HepG2 (cell line): ENCODE results near the gene TTLL7. TPM values are rescaled to one million over a fixed set of nuclear protein-coding genes. Genes with fewer than 3 reads are reported as not detected.

Experiments
- BHLHE40 ChIP-seq: IDR thresholded peaks from 2 replicates; pipeline ENCODE4 v1.6.1; 2011; ENCODE audit warnings: low read length, improper control_type of control experiment
- CBX2 ChIP-seq, 2 experiments: fragments of 200-600 bp in 1 of 2; sonication (generic); formaldehyde crosslinking in 1 of 2; IDR thresholded peaks; 2 replicates each; pipeline versions ENCODE4 v1.7.0 to v1.8.1; 2018 to 2022; ENCODE audit warnings: low read depth in 2 of 2, low read length in 1 of 2, mild to moderate bottlenecking in 1 of 2, missing genetic modification reagents in 1 of 2
- HNRNPLL ChIP-seq: fragments of 200-400 bp; formaldehyde crosslinking; IDR thresholded peaks from 2 replicates; pipeline ENCODE4 v1.6.1; 2017; ENCODE audit warnings: mild to moderate bottlenecking, low read depth, low read length; ENCODE audit not compliant: poor library complexity, severe bottlenecking
- MAF1 ChIP-seq: sonication (generic); formaldehyde crosslinking; IDR thresholded peaks from 2 replicates; pipeline ENCODE4 v1.5.0; 2020; ENCODE audit warnings: missing genetic modification reagents, borderline replicate concordance
- MYC ChIP-seq: sonication (generic); formaldehyde crosslinking; IDR thresholded peaks from 2 replicates; pipeline ENCODE4 v1.9.0; 2021; ENCODE audit warnings: missing genetic modification reagents, borderline replicate concordance
- RNF2 ChIP-seq: fragments of 450-650 bp; conservative IDR thresholded peaks from 2 replicates; pipeline ENCODE4 v1.6.1; 2016; ENCODE audit warnings: low read depth
- ZMYM2 ChIP-seq: sonication (generic); formaldehyde crosslinking; IDR thresholded peaks from 2 replicates; pipeline ENCODE4 v1.8.0; 2022; ENCODE audit warnings: mild to moderate bottlenecking, missing genetic modification reagents
- ZNF547 ChIP-seq: sonication (generic); formaldehyde crosslinking; IDR thresholded peaks from 2 replicates; pipeline ENCODE4 v1.5.1; 2020; ENCODE audit warnings: mild to moderate bottlenecking, missing genetic modification reagents
- ZNF878 ChIP-seq: sonication (generic); formaldehyde crosslinking; IDR thresholded peaks from 2 replicates; pipeline ENCODE4 v1.8.1; 2023; ENCODE audit warnings: mild to moderate bottlenecking, missing genetic modification reagents, moderate library complexity
- polyA plus RNA-seq, 8 experiments: library from polyadenylated mRNA; depleted of rRNA in 3 of 8; stranded (reverse) in 7 of 8; unstranded in 1 of 8; fragments of >200 nt; fragmentation: Illumina TruSeq in 4 of 8; extraction: Trizol in 4 of 8; gene quantifications; 2 replicates each; pipeline versions ENCODE4 v1.2.1 to v1.2.3, GENCODE V29; 2011 to 2016; ENCODE audit warnings: low read depth in 4 of 8, missing spikeins in 1 of 8, mixed read lengths in 1 of 8; ENCODE audit not compliant: insufficient read depth in 1 of 8
- total RNA-seq, 5 experiments: library from RNA; depleted of rRNA; stranded (reverse); fragments of >200 nt; fragmentation: Illumina TruSeq; extraction: Trizol; gene quantifications; 2 replicates each; pipeline ENCODE4 v1.2.3, GENCODE V29; 2016; ENCODE audit warnings: low read depth in 1 of 5
- TF ChIP-seq, protein P1 (sequence below): sonication (generic); formaldehyde crosslinking; IDR thresholded peaks from 2 replicates; pipeline ENCODE4 v1.5.0; 2020; ENCODE audit warnings: missing genetic modification reagents
- TF ChIP-seq, protein P2 (sequence below), 2 experiments: IDR thresholded peaks; 2 replicates each; pipeline ENCODE4 v1.6.1; 2011 to 2012; ENCODE audit warnings: low read length in 2 of 2, borderline replicate concordance in 1 of 2, low read depth in 1 of 2, mild to moderate bottlenecking in 1 of 2, moderate library complexity in 1 of 2
- TF ChIP-seq, protein P3 (sequence below): sonication (generic); formaldehyde crosslinking; IDR thresholded peaks from 2 replicates; pipeline ENCODE4 v1.9.0; 2022; ENCODE audit warnings: missing genetic modification reagents, mild to moderate bottlenecking, borderline replicate concordance
- TF ChIP-seq, protein P4 (sequence below): sonication (generic); formaldehyde crosslinking; IDR thresholded peaks from 2 replicates; pipeline ENCODE4 v1.4.0; 2020; ENCODE audit warnings: mild to moderate bottlenecking, missing genetic modification reagents
- TF ChIP-seq, protein P5 (sequence below): sonication (generic); formaldehyde crosslinking; IDR thresholded peaks from 2 replicates; pipeline ENCODE4 v1.4.0; 2020; ENCODE audit warnings: low read depth, missing genetic modification reagents

Gene TTLL7
- total and polyA plus RNA-seq, 2 of the 13 experiments (the other 11 are each of a cell fraction or from before 2014, with no cell fraction given) = 0.07 to 0.22 TPM

DNA sequence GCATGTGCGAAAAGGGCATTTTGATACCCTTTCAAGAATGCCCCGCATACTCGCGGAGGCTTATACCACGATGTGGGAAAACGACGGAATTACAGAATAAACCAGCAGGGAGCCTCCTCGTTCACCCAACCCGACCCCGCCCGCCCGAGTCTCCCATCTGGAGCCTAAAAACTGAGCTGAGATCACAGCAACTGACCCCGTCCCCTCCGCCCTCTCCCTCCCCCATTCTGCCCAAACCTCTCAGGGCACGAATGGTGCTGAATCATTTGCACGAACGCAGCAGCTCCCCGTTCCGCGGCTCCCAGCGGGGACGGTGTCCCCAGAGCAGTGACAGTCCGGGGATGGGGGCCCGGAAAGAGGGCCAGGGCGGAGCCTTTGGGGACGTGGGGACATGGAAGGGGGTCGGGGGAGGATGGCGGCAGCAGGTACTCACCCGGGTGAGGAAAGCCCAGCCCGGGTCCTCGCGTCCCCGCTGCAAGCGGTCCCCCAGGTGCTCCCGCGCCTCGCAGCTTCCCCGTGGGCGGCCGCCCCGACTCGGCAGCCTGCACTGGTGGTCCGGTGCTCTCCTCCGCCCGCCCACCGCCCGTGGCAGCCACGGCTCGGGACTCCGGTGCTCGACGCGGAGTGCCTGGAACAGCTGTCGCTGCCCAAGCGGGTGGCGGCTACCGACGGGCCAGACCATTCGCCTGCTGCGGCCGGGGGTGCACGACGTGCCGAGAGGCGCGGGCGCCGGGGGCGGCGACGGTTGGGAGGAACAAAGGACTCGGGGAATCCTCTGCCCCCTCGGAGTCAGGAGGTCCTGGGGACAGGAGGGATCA, at the start of gene TTLL7 (continued):
- TF ChIP-seq, protein P1, sequence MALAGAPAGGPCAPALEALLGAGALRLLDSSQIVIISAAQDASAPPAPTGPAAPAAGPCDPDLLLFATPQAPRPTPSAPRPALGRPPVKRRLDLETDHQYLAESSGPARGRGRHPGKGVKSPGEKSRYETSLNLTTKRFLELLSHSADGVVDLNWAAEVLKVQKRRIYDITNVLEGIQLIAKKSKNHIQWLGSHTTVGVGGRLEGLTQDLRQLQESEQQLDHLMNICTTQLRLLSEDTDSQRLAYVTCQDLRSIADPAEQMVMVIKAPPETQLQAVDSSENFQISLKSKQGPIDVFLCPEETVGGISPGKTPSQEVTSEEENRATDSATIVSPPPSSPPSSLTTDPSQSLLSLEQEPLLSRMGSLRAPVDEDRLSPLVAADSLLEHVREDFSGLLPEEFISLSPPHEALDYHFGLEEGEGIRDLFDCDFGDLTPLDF (CRISPR knock-in tag) = peak; percentile 44; the same call in 1 of the 2 replicates
- TF ChIP-seq CBX2 (IDR thresholded peaks at IDR 0.05; ENCODE audit: low read depth, low read length) = no peak
- 0 out of 2 replicates have a peak, but pooled peaks have one; percentile 35 for TF ChIP-seq CBX2 (CRISPR knock-in tag; IDR thresholded peaks at IDR 0.05; ENCODE audit: low read depth)
- TF ChIP-seq, protein P2, sequence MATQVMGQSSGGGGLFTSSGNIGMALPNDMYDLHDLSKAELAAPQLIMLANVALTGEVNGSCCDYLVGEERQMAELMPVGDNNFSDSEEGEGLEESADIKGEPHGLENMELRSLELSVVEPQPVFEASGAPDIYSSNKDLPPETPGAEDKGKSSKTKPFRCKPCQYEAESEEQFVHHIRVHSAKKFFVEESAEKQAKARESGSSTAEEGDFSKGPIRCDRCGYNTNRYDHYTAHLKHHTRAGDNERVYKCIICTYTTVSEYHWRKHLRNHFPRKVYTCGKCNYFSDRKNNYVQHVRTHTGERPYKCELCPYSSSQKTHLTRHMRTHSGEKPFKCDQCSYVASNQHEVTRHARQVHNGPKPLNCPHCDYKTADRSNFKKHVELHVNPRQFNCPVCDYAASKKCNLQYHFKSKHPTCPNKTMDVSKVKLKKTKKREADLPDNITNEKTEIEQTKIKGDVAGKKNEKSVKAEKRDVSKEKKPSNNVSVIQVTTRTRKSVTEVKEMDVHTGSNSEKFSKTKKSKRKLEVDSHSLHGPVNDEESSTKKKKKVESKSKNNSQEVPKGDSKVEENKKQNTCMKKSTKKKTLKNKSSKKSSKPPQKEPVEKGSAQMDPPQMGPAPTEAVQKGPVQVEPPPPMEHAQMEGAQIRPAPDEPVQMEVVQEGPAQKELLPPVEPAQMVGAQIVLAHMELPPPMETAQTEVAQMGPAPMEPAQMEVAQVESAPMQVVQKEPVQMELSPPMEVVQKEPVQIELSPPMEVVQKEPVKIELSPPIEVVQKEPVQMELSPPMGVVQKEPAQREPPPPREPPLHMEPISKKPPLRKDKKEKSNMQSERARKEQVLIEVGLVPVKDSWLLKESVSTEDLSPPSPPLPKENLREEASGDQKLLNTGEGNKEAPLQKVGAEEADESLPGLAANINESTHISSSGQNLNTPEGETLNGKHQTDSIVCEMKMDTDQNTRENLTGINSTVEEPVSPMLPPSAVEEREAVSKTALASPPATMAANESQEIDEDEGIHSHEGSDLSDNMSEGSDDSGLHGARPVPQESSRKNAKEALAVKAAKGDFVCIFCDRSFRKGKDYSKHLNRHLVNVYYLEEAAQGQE (IDR thresholded peaks at IDR 0.05; ENCODE audit: borderline replicate concordance in 1 of 2, low read depth in 1 of 2, low read length in 2 of 2) = no peak
- TF ChIP-seq ZNF878 (CRISPR knock-in tag) = no peak
- TF ChIP-seq HNRNPLL = peak; percentile 44
- TF ChIP-seq, protein P3, sequence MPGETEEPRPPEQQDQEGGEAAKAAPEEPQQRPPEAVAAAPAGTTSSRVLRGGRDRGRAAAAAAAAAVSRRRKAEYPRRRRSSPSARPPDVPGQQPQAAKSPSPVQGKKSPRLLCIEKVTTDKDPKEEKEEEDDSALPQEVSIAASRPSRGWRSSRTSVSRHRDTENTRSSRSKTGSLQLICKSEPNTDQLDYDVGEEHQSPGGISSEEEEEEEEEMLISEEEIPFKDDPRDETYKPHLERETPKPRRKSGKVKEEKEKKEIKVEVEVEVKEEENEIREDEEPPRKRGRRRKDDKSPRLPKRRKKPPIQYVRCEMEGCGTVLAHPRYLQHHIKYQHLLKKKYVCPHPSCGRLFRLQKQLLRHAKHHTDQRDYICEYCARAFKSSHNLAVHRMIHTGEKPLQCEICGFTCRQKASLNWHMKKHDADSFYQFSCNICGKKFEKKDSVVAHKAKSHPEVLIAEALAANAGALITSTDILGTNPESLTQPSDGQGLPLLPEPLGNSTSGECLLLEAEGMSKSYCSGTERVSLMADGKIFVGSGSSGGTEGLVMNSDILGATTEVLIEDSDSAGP = peak; percentile 65; the same call in 1 of the 2 replicates
- peak; percentile 46; the same call in 1 of the 2 replicates for TF ChIP-seq MYC (CRISPR knock-in tag)
- no peak for TF ChIP-seq MAF1
- TF ChIP-seq BHLHE40 = peak; percentile 84
- TF ChIP-seq, protein P4, sequence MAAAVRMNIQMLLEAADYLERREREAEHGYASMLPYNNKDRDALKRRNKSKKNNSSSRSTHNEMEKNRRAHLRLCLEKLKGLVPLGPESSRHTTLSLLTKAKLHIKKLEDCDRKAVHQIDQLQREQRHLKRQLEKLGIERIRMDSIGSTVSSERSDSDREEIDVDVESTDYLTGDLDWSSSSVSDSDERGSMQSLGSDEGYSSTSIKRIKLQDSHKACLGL (CRISPR knock-in tag) = 0 out of 2 replicates have a peak, but pooled peaks have one; percentile 30
- TF ChIP-seq RNF2 = peak; percentile 62; the same call in 1 of the 2 replicates
- TF ChIP-seq ZNF547 (CRISPR knock-in tag) = no peak
- no peak for TF ChIP-seq ZMYM2 (CRISPR knock-in tag)
- TF ChIP-seq, protein P5, sequence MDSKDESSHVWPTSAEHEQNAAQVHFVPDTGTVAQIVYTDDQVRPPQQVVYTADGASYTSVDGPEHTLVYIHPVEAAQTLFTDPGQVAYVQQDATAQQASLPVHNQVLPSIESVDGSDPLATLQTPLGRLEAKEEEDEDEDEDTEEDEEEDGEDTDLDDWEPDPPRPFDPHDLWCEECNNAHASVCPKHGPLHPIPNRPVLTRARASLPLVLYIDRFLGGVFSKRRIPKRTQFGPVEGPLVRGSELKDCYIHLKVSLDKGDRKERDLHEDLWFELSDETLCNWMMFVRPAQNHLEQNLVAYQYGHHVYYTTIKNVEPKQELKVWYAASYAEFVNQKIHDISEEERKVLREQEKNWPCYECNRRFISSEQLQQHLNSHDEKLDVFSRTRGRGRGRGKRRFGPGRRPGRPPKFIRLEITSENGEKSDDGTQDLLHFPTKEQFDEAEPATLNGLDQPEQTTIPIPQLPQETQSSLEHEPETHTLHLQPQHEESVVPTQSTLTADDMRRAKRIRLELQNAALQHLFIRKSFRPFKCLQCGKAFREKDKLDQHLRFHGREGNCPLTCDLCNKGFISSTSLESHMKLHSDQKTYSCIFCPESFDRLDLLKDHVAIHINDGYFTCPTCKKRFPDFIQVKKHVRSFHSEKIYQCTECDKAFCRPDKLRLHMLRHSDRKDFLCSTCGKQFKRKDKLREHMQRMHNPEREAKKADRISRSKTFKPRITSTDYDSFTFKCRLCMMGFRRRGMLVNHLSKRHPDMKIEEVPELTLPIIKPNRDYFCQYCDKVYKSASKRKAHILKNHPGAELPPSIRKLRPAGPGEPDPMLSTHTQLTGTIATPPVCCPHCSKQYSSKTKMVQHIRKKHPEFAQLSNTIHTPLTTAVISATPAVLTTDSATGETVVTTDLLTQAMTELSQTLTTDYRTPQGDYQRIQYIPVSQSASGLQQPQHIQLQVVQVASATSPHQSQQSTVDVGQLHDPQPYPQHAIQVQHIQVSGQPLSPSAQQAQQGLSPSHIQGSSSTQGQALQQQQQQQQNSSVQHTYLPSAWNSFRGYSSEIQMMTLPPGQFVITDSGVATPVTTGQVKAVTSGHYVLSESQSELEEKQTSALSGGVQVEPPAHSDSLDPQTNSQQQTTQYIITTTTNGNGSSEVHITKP (CRISPR knock-in tag) = peak; percentile 99
